Endothelial cell (in vitro differentiated cells): ENCODE results near the gene THSD4. TPM values are rescaled to one million over a fixed set of nuclear protein-coding genes. Genes with fewer than 3 reads are reported as not detected.

Experiments used
- DNase-seq: peaks from one replicate; pipeline ENCODE4 v3.0.0; 2021; ENCODE audit warnings: low spot score
- H3K27ac Mint-ChIP-seq: one replicate; pipeline ENCODE4 v1.8.0; 2021; ENCODE audit warnings: mixed read lengths, inconsistent platforms; ENCODE audit not compliant: unreplicated experiment
- H3K27me3 Mint-ChIP-seq: one replicate; pipeline ENCODE4 v1.8.0; 2021; ENCODE audit warnings: mild to moderate bottlenecking, moderate library complexity, mixed read lengths, inconsistent platforms; ENCODE audit not compliant: unreplicated experiment
- H3K36me3 Mint-ChIP-seq: one replicate; pipeline ENCODE4 v1.8.0; 2021; ENCODE audit warnings: mild to moderate bottlenecking, low read depth, mixed read lengths, inconsistent platforms; ENCODE audit not compliant: unreplicated experiment
- H3K4me1 Mint-ChIP-seq: one replicate; pipeline ENCODE4 v1.8.0; 2021; ENCODE audit warnings: mild to moderate bottlenecking, mixed read lengths, inconsistent platforms; ENCODE audit not compliant: unreplicated experiment
- H3K4me3 Mint-ChIP-seq: one replicate; pipeline ENCODE4 v1.8.0; 2021; ENCODE audit warnings: mild to moderate bottlenecking, mixed read lengths, inconsistent platforms; ENCODE audit not compliant: unreplicated experiment
- H3K9me3 Mint-ChIP-seq: one replicate; pipeline ENCODE4 v1.8.0; 2021; ENCODE audit warnings: mixed read lengths, inconsistent platforms; ENCODE audit not compliant: unreplicated experiment
- total RNA-seq: library from RNA; stranded (reverse); fragmentation: NEBNext Ultra II Directional; extraction: Animal tissue kit (Norgen Biotek cat#: 25700); gene quantifications from one replicate; pipeline ENCODE4 v1.2.1, GENCODE V29; 2021; ENCODE audit not compliant: unreplicated experiment
- TF ChIP-seq, protein P1 (sequence below): fragments of 200-600 bp; sonication (generic); IDR thresholded peaks from one replicate; pipeline ENCODE4 v1.5.0; 2021; ENCODE audit warnings: antibody characterized with exemption; ENCODE audit not compliant: unreplicated experiment

The THSD4 gene
- total RNA-seq, 1 donor from 2014 or later: 0.92 TPM

GRCh38 chr15:71679223-71679792 lies 564.0 kb downstream of the THSD4 start:
- no peak for DNase-seq
- Mint-ChIP-seq H3K27me3 (no peaks in the 10 kb centered on the region), H3K9me3 (no peaks in the 10 kb centered on the region), H3K36me3 (no peaks in the 10 kb centered on the region), H3K4me3 (no peak overlapping the region), H3K27ac (no peak overlapping the region), H3K4me1 (peaks cover 37% of the 10 kb centered on the region)
- TF ChIP-seq, protein P1, sequence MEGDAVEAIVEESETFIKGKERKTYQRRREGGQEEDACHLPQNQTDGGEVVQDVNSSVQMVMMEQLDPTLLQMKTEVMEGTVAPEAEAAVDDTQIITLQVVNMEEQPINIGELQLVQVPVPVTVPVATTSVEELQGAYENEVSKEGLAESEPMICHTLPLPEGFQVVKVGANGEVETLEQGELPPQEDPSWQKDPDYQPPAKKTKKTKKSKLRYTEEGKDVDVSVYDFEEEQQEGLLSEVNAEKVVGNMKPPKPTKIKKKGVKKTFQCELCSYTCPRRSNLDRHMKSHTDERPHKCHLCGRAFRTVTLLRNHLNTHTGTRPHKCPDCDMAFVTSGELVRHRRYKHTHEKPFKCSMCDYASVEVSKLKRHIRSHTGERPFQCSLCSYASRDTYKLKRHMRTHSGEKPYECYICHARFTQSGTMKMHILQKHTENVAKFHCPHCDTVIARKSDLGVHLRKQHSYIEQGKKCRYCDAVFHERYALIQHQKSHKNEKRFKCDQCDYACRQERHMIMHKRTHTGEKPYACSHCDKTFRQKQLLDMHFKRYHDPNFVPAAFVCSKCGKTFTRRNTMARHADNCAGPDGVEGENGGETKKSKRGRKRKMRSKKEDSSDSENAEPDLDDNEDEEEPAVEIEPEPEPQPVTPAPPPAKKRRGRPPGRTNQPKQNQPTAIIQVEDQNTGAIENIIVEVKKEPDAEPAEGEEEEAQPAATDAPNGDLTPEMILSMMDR: no peak

DNA sequence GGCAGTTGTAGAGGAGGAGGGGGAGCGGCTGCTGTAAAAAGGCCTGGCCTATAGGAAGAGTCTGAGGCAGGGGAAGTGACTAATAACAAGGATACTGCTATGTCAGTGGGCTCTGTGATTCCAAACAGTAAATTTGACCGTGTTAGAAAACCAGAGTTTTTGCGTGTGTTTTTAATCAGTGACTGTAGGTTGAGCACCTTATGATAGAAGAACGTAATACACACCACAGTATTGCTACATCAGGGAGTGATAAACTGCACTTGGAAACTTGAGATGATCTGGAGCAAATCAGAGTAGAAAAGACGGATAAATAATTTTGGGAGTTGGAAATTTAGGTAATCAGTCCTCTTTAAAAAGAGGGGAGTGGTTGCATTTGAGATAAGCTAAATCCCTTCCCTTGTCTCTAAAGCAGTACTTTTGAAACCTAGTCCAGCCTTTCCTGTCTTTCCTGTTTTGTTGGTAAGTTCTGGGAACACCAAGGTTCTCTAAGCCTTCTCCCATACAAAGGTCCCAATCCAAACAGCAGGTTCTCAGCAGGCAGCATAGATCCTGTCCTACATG lies 564.6 kb downstream of the THSD4 start:
- no peak for DNase-seq
- Mint-ChIP-seq H3K27me3 (no peaks in the 10 kb centered on the region), H3K36me3 (no peaks in the 10 kb centered on the region), H3K4me3 (no peak overlapping the region), H3K27ac (peak overlapping the region; percentile 50), H3K4me1 (peaks cover 37% of the 10 kb centered on the region), H3K9me3 (no peaks in the 10 kb centered on the region)
- TF ChIP-seq, protein P1: no peak

- H3K4me1 Mint-ChIP-seq: peaks cover 34% of the 10 kb centered on the region
- no peaks in the 10 kb centered on the region for H3K9me3 Mint-ChIP-seq
- no peak for DNase-seq
- TF ChIP-seq, protein P1: no peak
- H3K4me3 Mint-ChIP-seq: no peak overlapping the region
- H3K27ac Mint-ChIP-seq: no peak overlapping the region
- H3K36me3 Mint-ChIP-seq: no peaks in the 10 kb centered on the region
- no peaks in the 10 kb centered on the region for H3K27me3 Mint-ChIP-seq
Observed at GRCh38 chr15:71682001-71682400, 566.7 kb downstream of the THSD4 start.

GRCh38 chr15:71683411-71684274 lies 568.4 kb downstream of the THSD4 start:
- TF ChIP-seq, protein P1: no peak
- Mint-ChIP-seq H3K4me1 (peaks cover 18% of the 10 kb centered on the region), H3K27me3 (no peaks in the 10 kb centered on the region), H3K9me3 (no peaks in the 10 kb centered on the region), H3K27ac (no peak overlapping the region), H3K36me3 (no peaks in the 10 kb centered on the region), H3K4me3 (no peak overlapping the region)
- no peak for DNase-seq
